ENCODE results near the gene ZNF692. TPM values are rescaled to one million over a fixed set of nuclear protein-coding genes. Genes with fewer than 3 reads are reported as not detected.

The ZNF692 gene
- total and polyA plus RNA-seq, 2 of the 13 experiments (the other 11 are each of a cell fraction or from before 2014, with no cell fraction given), result 27.3 to 45.8 TPM

- CTCF ChIA-PET (ENCODE audit: low intra/inter-chr PET ratio, low total read pairs), result no interaction called here
- peaks cover 59% of the 10 kb centered on the region for H3K4me1 ChIP-seq (ENCODE audit: insufficient read depth, low read length)
- peaks cover 18% of the 10 kb centered on the region for H3K79me2 ChIP-seq (ENCODE audit: insufficient read depth, low read length)
- H4K20me1 ChIP-seq (ENCODE audit: insufficient read depth, low read length), result no peaks in the 10 kb centered on the region
- H2AFZ ChIP-seq (ENCODE audit: low read length), result peak overlapping the region; percentile 31
- H3K36me3 ChIP-seq (replicated peaks in 1 of 2; ENCODE audit: control insufficient read depth in 1 of 2, insufficient read depth in 2 of 2, low read length in 2 of 2), result peaks cover 3 to 14% of the 10 kb centered on the region in 2 experiments; a peak in 4 of 5 replicates
- H3K27ac ChIP-seq (ENCODE audit: extremely low read length, insufficient read depth, low read length), result no peak overlapping the region
- POLR2A ChIA-PET, result interaction anchor here (0.7 to 3.5 kb wide), 6 partner anchors 10 to 46 kb away, joined by 3 to 83 read pairs (median 27); partner anchors contain the start of genes PGBD2, SH3BP5L and ZNF672
- peak overlapping the region in 2 of 3 experiments; percentile 83 to 87; a peak in 2 of 6 replicates for H3K4me3 ChIP-seq (replicated peaks in 1 of 3; ENCODE audit: insufficient read depth in 1 of 3, low read depth in 2 of 3, low read length in 3 of 3)
- in situ Hi-C loops (cut with HindIII; ENCODE audit: extremely low pct_ligation_motif_present, low pct_unique_long_range_greater_than_20kb), result no loop called here
- intact Hi-C loops (cut with micrococcal nuclease; ENCODE audit: unreplicated experiment), result no loop called here
- peak overlapping the region; percentile 99 for H3K4me2 ChIP-seq (ENCODE audit: low read depth, low read length)
- no peaks in the 10 kb centered on the region; a peak in 1 of 5 replicates for H3K27me3 ChIP-seq (ENCODE audit: control insufficient read depth in 1 of 2, insufficient read depth in 2 of 2, low read length in 2 of 2)
- DNase-seq (ENCODE audit: low spot score) (no peak), ATAC-seq (no peak), FAIRE-seq (no peak)
- H3K9ac ChIP-seq (ENCODE audit: insufficient read depth, low read depth, low read length), result no peak overlapping the region; the same call in 1 of the 2 replicates
- no peaks in the 10 kb centered on the region for H3K9me3 ChIP-seq (ENCODE audit: low read length)
- 81% methylated on average over 4 of the region's 4 CpGs for WGBS (ENCODE audit: low lambda C conversion rate)
- BruUV-seq (replicated peaks), result no TSS peak
- no peak for TF ChIP-seq PHF5A (CRISPR knock-in tag; IDR thresholded peaks at IDR 0.05; ENCODE audit: low read depth, unreplicated experiment)
- TF ChIP-seq TCF12 (IDR thresholded peaks at IDR 0.05), result no peak
- TF ChIP-seq TCF12 (CRISPR knock-in tag; IDR thresholded peaks at IDR 0.05), result no peak
- no peak for TF ChIP-seq DNMT1 (CRISPR knock-in tag; IDR thresholded peaks at IDR 0.05)
- TF ChIP-seq, protein P1, sequence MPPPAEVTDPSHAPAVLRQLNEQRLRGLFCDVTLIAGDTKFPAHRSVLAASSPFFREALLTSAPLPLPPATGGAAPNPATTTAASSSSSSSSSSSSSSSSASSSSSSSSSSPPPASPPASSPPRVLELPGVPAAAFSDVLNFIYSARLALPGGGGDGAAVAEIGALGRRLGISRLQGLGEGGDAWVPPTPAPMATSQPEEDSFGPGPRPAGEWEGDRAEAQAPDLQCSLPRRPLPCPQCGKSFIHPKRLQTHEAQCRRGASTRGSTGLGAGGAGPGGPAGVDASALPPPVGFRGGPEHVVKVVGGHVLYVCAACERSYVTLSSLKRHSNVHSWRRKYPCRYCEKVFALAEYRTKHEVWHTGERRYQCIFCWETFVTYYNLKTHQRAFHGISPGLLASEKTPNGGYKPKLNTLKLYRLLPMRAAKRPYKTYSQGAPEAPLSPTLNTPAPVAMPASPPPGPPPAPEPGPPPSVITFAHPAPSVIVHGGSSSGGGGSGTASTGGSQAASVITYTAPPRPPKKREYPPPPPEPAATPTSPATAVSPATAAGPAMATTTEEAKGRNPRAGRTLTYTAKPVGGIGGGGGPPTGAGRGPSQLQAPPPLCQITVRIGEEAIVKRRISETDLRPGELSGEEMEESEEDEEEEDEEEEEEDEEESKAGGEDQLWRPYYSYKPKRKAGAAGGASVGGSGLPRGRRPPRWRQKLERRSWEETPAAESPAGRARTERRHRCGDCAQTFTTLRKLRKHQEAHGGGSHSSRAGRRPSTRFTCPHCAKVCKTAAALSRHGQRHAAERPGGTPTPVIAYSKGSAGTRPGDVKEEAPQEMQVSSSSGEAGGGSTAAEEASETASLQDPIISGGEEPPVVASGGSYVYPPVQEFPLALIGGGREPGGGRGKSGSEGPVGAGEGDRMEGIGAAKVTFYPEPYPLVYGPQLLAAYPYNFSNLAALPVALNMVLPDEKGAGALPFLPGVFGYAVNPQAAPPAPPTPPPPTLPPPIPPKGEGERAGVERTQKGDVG (CRISPR knock-in tag; IDR thresholded peaks at IDR 0.05; ENCODE audit: borderline replicate concordance), result no peak
- TF ChIP-seq, protein P2, sequence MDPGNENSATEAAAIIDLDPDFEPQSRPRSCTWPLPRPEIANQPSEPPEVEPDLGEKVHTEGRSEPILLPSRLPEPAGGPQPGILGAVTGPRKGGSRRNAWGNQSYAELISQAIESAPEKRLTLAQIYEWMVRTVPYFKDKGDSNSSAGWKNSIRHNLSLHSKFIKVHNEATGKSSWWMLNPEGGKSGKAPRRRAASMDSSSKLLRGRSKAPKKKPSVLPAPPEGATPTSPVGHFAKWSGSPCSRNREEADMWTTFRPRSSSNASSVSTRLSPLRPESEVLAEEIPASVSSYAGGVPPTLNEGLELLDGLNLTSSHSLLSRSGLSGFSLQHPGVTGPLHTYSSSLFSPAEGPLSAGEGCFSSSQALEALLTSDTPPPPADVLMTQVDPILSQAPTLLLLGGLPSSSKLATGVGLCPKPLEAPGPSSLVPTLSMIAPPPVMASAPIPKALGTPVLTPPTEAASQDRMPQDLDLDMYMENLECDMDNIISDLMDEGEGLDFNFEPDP (CRISPR knock-in tag; conservative IDR thresholded peaks at IDR 0.05), result no peak
- TF ChIP-seq ZFP36L1 (CRISPR knock-in tag; IDR thresholded peaks at IDR 0.05), result no peak
- no peak for TF ChIP-seq NFIC (IDR thresholded peaks at IDR 0.05; ENCODE audit: low read length)
- no peak for TF ChIP-seq HNRNPUL1 (IDR thresholded peaks at IDR 0.05; ENCODE audit: low read depth, low read length)
- no peak for TF ChIP-seq ZNF510 (CRISPR knock-in tag; IDR thresholded peaks at IDR 0.05; ENCODE audit: low read depth)
- TF ChIP-seq, protein P3, sequence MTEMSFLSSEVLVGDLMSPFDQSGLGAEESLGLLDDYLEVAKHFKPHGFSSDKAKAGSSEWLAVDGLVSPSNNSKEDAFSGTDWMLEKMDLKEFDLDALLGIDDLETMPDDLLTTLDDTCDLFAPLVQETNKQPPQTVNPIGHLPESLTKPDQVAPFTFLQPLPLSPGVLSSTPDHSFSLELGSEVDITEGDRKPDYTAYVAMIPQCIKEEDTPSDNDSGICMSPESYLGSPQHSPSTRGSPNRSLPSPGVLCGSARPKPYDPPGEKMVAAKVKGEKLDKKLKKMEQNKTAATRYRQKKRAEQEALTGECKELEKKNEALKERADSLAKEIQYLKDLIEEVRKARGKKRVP (CRISPR knock-in tag; IDR thresholded peaks at IDR 0.05), result no peak
Observed at GRCh38 chr1:248860007-248860406, 1.1 kb upstream of the ZNF692 start.

All from HepG2 (cell line).